Measurements from ENCODE around the gene HK2. TPM values are rescaled to one million over a fixed set of nuclear protein-coding genes. Genes with fewer than 3 reads are reported as not detected.

Gene HK2
- total and polyA plus RNA-seq, 2 donors (not counting 3 experiments of a cell fraction or from before 2014, with no cell fraction given), result 3.4 to 13.0 TPM

DNA sequence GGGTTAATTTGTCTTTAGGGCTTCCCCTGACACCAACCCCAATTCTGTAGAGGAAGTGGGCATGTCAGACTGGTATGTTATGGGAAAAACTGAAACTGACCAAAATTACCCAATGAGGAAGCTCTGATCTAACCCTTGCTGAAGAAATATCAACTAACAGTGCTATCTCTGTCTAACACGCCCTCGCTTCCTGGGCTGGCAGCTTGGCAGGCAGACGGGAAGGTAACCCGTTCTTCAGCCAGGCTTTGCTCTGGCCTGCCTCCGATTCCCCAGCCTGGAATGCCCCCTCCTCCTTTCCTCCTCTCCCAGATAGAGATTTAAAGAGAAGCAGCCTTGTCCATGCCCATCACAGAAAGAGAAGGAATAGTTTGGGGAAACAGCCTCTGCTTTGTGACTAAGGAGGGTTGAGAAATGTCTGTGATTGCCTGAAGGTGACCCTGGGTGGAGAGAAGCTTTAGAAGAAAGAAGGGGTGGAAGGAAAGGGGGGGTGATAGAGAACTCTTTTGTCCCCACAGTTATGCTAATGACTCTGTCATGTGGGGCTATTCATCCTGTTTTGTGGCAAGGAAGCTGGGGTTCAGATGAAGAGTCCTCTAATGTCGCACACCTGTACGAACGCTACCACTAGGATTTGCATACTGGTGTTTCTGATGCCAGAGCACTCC is 15.4 kb downstream of the HK2 start:
- H3K4me3 ChIP-seq (replicated peaks in 1 of 3; ENCODE audit: insufficient read depth in 1 of 3, low read depth in 1 of 3, low read length in 3 of 3), result no peak overlapping the region
- TF ChIP-seq POLR2A (IDR thresholded peaks at IDR 0.05; ENCODE audit: low read depth, low read length) (no peak), MYC (IDR thresholded peaks at IDR 0.05; ENCODE audit: low read depth, low read length) (no peak), FOS (IDR thresholded peaks at IDR 0.05; ENCODE audit: borderline replicate concordance, insufficient read depth, low read length) (no peak), POLR2AphosphoS5 (IDR thresholded peaks at IDR 0.05; ENCODE audit: insufficient read depth, low read depth, low read length) (no peak), EZH2 (IDR thresholded peaks at IDR 0.05; ENCODE audit: borderline replicate concordance, low read depth, low read length, severe bottlenecking) (no peak), JUN (IDR thresholded peaks at IDR 0.05; ENCODE audit: borderline replicate concordance, insufficient read depth, insufficient read length, low read depth) (no peak), GATA2 (IDR thresholded peaks at IDR 0.05; ENCODE audit: insufficient read depth, insufficient read length, low read depth, low read length) (no peak)
- TF ChIP-seq, protein P1, sequence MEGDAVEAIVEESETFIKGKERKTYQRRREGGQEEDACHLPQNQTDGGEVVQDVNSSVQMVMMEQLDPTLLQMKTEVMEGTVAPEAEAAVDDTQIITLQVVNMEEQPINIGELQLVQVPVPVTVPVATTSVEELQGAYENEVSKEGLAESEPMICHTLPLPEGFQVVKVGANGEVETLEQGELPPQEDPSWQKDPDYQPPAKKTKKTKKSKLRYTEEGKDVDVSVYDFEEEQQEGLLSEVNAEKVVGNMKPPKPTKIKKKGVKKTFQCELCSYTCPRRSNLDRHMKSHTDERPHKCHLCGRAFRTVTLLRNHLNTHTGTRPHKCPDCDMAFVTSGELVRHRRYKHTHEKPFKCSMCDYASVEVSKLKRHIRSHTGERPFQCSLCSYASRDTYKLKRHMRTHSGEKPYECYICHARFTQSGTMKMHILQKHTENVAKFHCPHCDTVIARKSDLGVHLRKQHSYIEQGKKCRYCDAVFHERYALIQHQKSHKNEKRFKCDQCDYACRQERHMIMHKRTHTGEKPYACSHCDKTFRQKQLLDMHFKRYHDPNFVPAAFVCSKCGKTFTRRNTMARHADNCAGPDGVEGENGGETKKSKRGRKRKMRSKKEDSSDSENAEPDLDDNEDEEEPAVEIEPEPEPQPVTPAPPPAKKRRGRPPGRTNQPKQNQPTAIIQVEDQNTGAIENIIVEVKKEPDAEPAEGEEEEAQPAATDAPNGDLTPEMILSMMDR (IDR thresholded peaks at IDR 0.05; ENCODE audit: extremely low read depth in 1 of 2, insufficient read depth in 1 of 2, low read depth in 1 of 2, low read length in 2 of 2), result no peak
- TF ChIP-seq, protein P2, sequence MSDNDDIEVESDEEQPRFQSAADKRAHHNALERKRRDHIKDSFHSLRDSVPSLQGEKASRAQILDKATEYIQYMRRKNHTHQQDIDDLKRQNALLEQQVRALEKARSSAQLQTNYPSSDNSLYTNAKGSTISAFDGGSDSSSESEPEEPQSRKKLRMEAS (IDR thresholded peaks at IDR 0.05; ENCODE audit: insufficient read depth, insufficient read length), result no peak
- dilution Hi-C loops (cut with MboI; ENCODE audit: extremely low pct_ligation_motif_present, low sequenced_read_pairs), result no loop called here
- H3K4me1 ChIP-seq (ENCODE audit: control insufficient read depth, extremely low read depth, insufficient read depth, low read length), result peaks cover 28% of the 10 kb centered on the region
- POLR2A ChIA-PET, result no interaction called here
- H3K27me3 ChIP-seq (ENCODE audit: control insufficient read depth in 2 of 2, insufficient read depth in 2 of 2, low read length in 2 of 2), result no peaks in the 10 kb centered on the region
- FAIRE-seq (peak; percentile 70), DNase-seq (ENCODE audit: low read depth, low spot score) (peak; percentile 44)
- peak overlapping the region; percentile 1 for H3K4me2 ChIP-seq (ENCODE audit: insufficient read depth, low read length)
- H3K79me2 ChIP-seq (ENCODE audit: control insufficient read depth, insufficient read depth, low read length), result peaks cover 7% of the 10 kb centered on the region
- intact Hi-C loops (cut with micrococcal nuclease), result loop anchor here (2.0 kb wide), 1 partner anchor 15 kb away; the partner anchor contains the start of gene HK2
- peak overlapping the region; percentile 15 for H2AFZ ChIP-seq (ENCODE audit: low read depth, low read length)
- H3K36me3 ChIP-seq (ENCODE audit: control insufficient read depth in 2 of 2, extremely low read depth in 1 of 2, insufficient read depth in 2 of 2, low read length in 2 of 2), result no peaks in the 10 kb centered on the region
- CTCF ChIA-PET, result interaction anchor here (1.3 to 4.3 kb wide), 2 partner anchors 13 to 159 kb away, joined by 3 to 40 read pairs; partner anchors contain the start of gene HK2
- H4K20me1 ChIP-seq (replicated peaks; ENCODE audit: control insufficient read depth, extremely low read depth, insufficient read depth, low read length), result no peaks in the 10 kb centered on the region
- H3K9ac ChIP-seq (replicated peaks; ENCODE audit: extremely low read depth, insufficient read depth, low read length), result no peak overlapping the region
- H3K9me3 ChIP-seq (replicated peaks; ENCODE audit: control insufficient read depth, insufficient read depth, low read length), result no peaks in the 10 kb centered on the region
- peak overlapping the region; percentile 3 for H3K27ac ChIP-seq (ENCODE audit: insufficient read depth, low read depth, low read length)
- BruUV-seq (replicated peaks), result no TSS peak
- no peaks in the 10 kb centered on the region for H3K9me1 ChIP-seq (replicated peaks; ENCODE audit: control insufficient read depth, extremely low read depth, insufficient read depth, low read length)
